ENCODE data around the gene LYAR.
"Not testable (repeated sequence)": the region's sequence is repeated elsewhere in the genome, so short reads cannot be mapped to it uniquely, and the experiment has no call there.

LYAR gene

DNA sequence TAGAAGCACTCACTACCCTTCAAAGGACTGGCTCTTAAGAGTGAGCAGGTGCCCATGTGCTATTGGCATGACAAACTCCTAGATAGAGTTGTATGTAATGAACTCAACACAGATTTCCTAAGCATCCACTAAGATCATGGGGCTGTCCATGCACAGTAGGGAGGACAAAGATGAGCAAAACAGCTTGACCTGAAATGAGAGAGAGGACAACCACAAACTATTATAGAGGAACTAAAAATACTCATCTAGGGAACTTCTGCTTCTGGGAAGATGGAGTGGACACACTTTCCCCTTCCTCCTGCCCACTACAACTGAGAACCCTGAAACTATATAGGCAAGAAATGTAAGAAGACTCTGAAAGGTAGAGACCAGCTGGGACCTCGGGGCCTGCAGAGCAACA, 21.2 kb downstream of the LYAR start:
- no peak for DNase-seq (ENCODE audit: low read depth in 2 of 2, low spot score in 1 of 2)

DNA sequence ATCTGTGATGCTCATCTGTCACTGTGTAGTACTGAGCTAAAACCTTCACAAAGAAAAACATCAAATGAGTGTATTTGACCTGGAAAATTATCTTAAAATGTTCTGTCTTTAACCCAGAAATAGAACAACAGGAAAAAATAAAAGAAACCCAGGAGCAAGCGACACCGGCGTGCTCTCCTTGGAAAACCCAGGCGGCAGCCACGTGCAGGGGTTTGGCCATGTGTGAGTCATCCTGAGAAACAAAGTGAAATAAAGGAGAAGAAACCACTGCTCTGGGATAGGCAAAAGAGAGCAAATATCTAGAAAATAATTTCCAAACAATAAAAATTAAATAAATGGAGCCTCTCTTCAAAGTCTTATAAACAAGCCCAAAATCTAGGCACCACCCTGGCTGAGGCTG, 22.0 kb downstream of the LYAR start:
- DNase-seq (ENCODE audit: low read depth in 2 of 2, low spot score in 1 of 2) = no peak

DNA sequence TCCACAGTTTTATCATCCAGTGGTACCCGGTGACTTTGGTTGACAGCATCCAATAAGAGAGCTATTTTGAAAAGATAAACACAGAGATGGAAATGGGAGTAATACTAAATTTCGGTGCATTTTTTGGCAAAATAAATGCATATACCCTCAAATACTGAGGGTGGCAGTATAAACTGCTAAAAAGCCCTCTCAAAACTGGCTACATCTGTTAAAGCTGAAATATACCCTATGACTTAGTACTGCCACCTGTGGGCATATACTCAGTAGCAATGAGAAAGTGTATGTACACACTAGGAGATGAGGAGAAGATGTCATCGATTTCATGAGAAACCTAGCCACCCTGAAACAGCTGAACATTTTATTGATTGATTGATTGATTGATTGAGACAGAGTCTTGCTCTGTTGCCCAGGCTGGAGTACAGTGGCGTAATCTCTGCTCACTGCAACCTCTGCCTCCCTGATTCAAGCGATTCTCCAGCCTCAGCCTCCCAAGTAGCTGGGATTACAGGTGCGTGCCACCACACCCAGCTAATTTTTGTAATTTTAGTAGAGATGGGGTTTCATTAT, 29.7 kb downstream of the LYAR start:
- no peak for DNase-seq (ENCODE audit: low read depth in 2 of 2, low spot score in 1 of 2)

DNA sequence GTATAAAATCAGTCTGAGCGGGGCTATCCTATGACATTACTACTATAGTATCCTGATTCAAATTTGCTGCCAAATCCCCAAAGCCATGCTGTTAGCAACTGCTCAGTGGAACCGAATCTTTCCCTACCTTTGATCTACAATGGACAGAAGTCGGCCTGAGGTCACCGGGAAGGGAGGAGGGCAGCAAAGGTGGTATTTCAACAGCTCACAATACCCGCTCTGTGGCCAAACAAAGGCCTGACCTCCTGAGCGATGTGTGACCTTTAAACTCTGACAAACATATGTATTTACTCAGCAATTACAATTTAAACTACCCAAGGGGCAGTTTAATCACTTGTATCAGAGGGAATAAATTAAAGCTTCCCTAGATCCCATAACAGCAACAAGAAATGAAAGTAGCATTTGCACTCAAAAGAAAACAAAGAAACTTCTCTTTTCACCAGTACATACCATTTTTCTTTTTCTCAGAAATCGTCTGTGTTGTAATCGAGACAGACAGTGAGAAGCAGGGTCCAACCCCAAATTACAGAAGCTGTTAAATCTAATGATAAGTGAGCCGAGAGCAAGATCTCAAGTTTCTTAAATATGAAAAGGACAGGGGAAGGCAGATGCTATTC, 30.4 kb downstream of the LYAR start:
- DNase-seq (ENCODE audit: low read depth in 2 of 2, low spot score in 1 of 2) = no peak

DNA sequence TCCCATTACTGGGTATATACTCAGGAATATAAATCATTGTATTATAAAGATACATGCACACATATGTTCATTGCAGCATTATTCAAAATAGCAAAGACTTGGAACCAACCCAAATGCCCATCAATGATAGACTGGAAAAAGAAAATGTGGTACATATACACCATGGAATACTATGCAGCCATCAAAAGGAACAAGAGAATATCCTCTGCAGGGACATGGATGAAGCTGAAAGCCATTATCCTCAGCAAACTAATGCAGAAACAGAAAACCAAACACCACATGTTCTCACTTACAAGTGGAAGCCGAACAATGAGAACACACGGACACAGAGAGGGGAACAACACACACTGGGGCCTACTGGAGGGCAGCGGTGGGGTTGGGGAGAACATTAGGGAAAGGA, 32.2 kb downstream of the LYAR start:
- DNase-seq (ENCODE audit: low read depth in 2 of 2, low spot score in 1 of 2) = not testable (repeated sequence)

DNA sequence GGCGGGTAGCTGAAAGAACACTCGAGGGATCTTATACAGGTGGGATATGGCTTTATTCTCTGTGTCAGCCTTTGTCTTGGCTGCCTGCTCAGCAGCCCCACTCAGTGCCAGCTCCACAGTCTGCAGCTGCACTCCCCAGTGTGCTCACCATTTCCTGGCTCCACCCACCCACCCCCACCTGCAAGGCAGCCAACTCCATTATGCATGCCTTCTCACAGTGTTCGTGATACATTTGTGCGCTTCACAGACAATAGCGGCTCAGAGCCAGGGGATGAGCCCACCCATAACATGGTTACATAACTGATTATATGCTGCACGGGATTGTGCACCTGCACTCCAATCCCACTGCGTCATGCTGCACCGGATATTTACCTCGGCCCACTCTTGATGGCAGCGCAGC, 33.2 kb downstream of the LYAR start:
- no peak for DNase-seq (ENCODE audit: low read depth in 2 of 2, low spot score in 1 of 2)

DNA sequence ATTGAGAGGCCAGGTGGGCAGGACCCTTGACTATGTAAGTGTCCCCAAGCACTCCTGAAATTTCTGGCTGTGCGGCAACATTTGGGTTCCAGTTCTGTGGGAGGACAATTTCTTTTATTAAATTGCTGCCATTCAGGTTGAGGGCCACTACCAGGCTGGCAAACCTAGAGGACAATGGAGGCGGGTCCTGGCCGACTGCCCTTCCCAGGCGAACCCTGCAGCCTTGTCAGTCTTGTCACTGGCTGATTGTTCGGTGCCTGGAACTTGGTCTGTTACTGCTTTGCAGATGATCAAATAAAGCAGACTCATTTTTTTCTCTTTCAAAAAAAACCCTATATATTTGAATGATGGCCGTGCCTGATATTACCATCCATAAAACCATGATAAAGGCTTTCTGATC, 35.3 kb downstream of the LYAR start:
- no peak for DNase-seq (ENCODE audit: low read depth in 2 of 2, low spot score in 1 of 2)

DNA sequence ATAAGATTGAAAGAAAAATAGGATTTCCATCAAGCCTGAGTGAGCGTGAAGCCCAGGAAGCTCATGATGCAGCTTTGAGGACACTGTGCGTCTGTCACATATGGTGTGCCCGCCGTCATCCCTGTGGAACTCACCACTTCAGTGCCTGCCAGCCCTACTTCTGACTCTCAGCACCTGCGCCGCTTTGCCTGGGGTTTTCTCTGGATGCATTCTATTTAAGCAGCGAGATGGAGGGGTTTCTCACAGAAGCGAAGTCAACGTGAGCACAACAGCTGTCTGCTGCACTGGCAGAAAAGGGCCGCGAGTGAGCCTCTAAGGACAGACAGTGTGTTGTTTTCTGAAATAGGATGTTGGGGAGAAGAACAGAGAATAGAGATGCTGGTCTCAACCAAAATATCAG, 35.8 kb downstream of the LYAR start:
- DNase-seq (ENCODE audit: low read depth in 2 of 2, low spot score in 1 of 2) = no peak

DNA sequence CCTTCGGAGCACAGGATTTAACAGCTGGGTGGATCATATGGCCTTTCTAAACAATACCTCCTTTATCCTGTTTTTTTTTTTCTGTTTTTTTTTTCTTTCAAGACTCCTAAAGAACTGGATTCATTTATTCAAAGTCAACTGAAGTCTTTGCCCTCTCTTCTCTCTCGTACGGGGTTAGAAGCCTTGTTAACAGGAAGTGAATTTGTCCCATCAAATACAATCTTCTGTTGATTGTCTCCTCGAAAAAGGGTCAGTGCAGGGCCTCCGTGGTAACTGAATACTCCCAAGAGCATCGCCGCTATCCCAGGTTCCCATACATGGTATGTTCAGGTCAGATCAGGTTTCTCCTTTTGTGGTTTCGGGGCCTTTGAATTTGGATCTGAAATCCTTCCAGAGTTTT, 40.1 kb downstream of the LYAR start:
- DNase-seq (ENCODE audit: low read depth in 2 of 2, low spot score in 1 of 2) = no peak

DNA sequence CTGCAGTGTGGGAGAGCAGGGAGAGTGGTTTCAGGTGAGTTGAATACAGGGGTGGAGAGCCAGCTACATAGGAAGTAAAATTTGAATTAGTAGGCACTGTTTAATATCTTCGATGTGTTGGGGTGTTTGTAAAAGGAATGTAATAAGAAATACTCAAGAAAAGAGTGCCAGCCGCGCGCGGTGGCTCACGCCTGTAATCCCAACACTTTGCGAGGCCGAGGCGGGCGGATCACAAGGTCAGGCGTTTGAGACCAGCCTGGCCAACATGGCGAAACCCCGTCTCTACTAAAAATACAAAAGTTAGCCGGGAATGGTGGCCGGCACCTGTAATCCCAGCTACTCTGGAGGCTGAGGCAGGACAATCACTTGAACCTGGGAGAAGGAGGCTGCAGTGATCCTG, 40.6 kb downstream of the LYAR start:
- DNase-seq (ENCODE audit: low read depth in 2 of 2, low spot score in 1 of 2) = not testable (repeated sequence)

DNA sequence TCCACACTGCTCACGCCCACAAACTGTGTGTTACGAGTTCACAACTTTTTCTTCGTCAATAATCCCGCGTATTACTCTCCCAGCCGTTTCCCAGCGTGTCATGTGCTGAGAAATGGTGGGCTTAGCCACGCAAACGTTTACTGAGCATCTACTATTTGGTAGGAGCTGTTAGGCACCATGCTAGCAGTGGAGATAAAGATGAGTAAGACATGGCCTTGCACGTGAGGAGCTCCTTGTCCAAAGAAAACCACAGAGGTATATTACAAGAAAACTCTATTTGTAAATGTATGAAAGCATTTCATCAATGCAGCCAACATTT, 41.1 kb downstream of the LYAR start:
- DNase-seq (ENCODE audit: low read depth in 2 of 2, low spot score in 1 of 2) = no peak

DNA sequence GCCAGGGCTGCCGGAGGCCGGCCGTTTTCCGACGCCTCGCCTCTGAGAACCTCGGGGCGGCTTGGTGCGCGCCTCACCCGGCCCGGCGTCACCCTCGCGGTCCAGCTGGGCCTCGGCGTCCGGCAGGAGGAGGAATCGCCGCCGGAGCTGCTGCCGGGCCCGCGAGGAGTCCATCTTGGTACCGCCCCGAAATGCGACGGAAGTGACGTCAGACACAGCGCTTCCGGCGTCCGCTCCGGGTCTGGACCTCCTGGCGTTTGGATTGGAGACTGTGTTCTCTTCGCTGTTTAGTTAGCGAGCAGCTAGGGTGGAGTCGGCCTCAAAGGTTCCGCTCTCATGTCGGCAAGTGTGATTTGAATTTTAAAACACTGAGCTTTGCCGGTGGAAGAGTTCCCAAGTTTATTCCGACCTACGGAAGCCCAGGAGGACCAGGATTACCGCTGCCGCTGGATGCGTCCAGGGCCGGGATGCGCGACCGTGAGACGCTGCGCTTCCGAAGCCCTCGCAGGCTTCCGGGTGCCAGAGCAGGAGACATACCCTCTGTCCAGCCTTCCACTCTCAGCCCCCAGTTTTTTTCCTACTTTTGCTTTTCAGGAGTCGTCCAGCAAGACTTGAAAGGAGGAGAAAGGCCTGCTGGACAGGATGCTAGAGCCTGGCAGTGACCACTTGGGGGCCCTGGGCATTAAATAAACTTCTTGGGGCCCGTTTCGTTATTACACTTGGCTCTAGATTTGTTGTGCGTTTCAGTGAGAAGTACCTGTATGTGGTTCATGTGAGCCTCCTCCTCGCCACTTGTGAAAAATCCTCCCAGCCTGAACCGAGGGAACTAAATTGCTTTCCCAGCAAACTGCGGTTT, 41.7 kb downstream of the LYAR start, which contains the start of gene TMEM128:
Gene TMEM128 (minus strand): TSS at position 195 of the 856 bp plus-strand sequence. CDS start 21 bp downstream, at position 174.
- DNase-seq (ENCODE audit: low read depth in 2 of 2, low spot score in 1 of 2) = peak; percentile 82 to 85

DNA sequence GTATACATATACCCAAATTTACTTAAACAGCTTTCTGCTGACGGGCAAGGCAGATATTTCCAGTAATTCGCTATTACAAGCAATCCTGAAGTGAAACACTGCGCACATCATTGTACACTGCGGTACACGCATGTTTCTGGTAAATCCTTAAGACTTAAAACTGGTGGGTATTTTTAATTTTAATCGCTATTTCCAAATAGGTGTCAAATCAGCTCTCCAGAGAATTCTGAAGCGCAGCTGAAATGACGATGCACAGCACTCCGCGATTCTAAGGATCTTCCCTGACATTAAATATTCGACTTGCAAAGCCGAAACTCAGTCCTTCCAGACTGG, 42.3 kb downstream of the LYAR start:
- no peak for DNase-seq (ENCODE audit: low read depth in 2 of 2, low spot score in 1 of 2)

DNA sequence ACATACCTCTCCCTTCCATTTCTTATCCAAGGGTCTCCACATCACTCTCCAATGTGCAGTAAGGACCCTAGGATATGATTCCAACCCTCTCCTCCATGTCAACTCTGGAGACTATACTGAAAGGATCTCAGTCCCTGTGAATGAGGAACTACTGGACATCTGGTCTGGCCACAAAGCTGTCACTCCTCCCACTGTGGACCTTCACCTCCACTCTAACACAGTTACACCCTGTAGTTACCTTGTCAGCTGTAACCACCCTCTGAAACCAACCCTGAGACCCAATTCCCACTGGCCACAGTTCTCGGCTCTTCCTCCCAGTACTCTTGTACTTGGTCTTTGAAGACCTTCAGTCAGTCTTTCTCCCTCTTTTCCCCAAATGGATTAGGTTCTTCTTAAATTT, 44.8 kb downstream of the LYAR start:
- no peak for DNase-seq (ENCODE audit: low read depth in 2 of 2, low spot score in 1 of 2)

DNA sequence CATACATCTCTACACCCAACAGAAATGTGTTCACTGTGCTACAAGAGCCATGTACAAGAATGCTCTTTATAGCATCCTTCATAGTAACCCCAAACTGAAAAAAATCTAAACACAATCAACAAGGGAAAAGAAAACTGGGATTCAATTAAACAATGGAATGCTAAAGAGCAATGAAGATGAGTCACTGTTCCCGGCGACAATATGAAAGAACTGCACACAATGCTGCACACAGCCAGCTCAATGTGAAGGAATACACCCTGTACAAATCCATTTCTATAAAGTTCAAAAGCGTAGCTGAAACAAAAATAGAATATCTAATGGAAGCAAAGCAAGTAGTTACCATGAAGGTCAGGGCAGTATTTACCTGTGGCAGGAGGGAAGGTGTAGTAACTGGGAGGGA, 50.4 kb downstream of the LYAR start:
- DNase-seq (ENCODE audit: low read depth in 2 of 2, low spot score in 1 of 2) = not testable (repeated sequence)

DNA sequence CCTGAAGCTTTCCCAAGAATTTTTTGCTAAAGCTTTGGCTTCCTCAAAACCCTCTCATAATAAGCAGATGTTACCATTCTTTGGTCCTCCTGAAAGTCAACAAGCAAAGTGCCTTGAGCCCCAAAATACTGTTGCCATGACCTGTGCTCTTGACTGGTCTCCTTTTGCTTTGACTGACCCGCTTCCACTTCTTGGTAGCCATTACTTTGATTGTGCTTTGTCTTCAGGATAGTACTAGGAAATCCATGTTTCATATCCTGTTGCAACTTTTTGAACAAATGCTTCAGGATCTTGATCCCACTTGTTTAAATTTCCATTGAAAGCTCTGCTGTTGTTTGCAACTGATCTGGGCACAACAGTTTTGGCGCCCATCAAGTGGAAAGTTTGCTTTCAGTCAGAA, 56.3 kb downstream of the LYAR start:
- DNase-seq (ENCODE audit: low read depth in 2 of 2, low spot score in 1 of 2) = no peak

DNA sequence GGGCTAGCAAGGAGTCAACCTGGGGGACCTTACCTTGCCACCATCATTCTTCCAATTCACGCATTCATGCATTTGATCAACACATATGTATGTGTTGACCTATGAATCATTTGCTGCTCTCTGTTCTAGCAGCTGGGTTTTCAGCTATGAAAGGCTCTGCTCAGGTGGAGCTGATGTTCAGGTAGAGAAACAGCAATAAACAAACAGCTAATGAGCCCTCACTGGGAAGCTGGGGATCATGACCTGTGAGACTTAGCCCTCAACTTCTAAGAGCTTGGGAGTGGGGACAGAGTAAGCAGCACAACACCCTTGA, 61.6 kb downstream of the LYAR start:
- DNase-seq (ENCODE audit: low read depth in 2 of 2, low spot score in 1 of 2) = no peak

DNA sequence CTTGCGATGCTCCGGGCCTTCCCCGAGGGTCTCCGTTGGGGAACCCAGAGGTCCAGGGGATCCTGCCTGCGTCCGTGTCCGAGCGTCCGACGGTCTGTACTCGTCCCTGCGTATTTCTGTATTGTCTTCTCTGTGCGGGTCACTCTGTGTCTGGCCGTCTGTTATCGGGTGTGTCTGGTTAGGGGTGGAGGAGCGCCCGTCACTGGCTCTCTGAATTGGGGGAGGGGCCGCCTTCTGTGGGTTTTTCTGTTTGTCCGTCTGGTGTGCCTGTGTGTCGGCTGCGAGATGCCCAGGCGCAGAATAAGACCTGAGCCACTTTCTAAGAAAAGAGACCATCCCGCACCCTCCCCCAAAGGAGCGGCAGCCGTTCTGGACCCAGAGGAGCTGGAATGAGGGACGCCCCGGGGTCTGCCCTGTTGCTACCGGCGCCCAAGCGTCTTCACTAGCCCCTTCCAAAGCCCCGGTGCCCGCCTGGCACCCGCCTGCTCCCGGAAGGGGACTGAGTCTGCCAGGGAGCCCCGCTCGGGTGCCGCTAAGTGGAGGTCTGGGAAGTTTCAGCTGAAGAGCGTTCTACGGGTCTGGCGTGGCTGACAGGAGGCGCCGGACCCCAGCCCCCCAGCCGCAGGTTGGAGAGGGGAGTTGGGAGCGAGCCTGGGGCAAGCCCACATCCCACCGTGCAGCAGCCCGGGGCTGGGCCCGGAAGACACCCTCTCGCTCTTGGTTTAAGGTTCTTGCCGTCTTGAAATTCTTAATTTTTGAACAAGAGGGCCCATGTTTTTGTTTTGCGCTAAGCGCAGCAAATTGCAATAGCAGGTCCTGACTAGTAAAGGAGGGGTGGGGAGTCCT, 62.2 kb downstream of the LYAR start:
- DNase-seq (ENCODE audit: low read depth in 2 of 2, low spot score in 1 of 2) = no peak

DNA sequence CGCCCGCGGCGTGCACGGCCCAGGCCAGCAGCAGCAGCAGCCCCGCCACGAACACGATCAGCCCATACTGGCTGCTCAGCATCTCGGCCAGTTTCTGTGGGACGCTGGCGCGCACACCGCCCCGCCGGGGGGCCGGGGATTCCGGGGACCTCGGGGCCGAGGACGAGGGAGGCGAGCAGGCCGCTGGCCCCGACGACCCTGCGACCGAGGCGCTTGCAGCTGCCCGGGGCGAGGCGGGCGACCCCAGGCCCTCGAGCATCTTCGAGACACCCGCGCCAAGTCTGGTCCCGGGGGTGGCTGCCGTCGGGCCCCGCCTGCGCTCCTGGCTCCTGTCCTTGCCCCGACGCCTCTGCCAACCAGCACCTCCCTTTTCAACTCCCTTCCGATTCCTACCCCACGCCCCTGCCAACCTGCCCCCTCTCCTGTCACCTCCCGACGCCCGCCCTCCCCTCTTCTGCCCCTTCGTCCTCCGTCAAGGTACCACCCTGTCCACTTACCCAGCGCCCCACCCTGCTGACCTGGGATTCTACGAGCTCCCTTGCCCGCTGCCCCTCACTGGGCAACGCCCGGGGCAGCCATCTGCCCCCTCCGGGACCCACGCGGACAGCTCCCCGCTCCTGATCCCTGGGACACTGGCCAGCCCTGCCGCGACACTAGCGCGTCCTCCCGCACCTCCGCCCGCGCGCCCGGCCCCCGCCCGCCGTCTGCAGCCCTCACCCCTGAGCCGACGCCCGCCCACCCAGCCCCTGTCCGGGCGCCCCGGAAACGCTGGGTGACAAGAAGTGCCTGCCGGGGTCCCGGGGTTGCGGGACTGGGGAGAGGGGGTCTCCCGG, 63.1 kb downstream of the LYAR start, which contains the start of gene OTOP1:
Gene OTOP1 (minus strand): TSS at position 324 of the 833 bp plus-strand sequence. CDS start 65 bp downstream, at position 259.
- DNase-seq (ENCODE audit: low read depth in 2 of 2, low spot score in 1 of 2) = no peak

DNA sequence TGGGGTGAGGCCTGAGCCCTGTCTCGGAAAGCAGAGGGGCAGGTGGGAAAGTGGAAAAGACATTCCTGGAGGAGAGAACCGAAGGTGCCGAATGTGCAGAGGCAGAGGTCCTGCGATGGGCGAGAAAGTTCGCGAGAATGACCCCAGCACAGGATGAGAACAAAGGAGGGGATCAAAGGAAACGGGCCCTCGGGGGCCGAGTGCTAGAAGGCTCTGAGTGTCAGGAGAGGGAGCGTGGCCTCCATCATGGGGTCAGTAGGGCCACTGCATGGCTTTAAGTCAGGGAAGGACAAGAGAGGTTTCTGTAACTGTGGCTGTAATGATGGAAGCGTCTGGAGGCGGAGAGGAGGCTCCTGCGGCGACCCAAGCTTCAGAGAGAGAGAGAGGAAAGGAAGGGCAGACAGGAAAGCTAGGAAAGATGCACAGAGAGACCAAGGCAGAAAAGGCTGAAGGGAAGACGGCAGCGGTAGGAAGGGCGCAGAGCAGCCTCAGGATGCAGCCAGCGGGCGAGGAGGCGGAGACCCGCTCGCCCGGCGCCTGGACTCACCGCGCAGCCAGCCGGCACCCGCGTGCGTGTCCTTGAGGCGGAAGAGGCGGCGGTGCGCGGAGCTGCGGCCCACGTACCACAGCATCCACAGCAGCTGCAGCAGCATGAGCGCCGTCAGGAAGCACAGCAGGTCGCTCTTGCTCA, 63.9 kb downstream of the LYAR start:
- no peak for DNase-seq (ENCODE audit: low read depth in 2 of 2, low spot score in 1 of 2)
